NCI-H187 treated with DMSO at 0.1 percent for 48 hours (cell line): Measurements from ENCODE around the gene ROS1.

Source experiments
- DNase-seq: peaks from one replicate; lab custom pipeline; 2025; lab: John Stamatoyannopoulos, UW

The ROS1 gene

DNA sequence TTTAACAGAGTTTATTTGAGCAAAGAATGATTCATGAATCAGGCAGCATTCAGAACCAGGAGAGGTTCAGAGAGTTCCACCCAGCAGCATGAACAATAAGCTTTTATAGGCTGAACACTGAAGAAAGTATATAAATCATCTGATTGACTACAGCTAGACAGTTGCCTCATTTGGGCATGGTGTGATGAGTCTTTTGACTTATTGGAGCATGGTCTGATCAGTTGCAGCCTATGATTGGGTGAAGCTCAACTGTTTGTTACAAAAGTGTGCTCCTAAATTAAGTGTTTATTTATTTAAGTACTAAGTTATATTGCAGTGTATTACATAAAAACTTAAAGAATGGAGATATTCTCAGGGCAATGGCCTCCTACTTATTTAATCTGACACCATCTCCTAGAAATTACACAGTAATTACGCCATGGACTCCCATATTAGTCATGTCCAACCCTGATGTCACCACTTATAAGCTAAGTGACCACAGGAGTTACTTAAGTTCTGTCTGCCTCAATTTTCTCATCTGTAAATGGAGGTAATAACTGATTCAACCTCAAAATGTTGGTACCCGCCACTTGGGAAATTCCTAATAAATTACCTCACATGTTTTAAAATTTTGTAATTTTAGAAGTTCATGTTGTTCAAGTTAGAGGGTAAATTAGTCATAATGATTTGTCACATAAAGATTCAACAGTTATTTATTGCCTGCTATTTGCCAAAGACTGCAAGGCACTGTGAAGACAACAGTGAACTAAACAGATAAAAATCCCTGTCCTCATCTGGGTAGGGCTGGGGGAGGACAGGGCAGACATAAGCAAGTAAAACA is 15.2 kb upstream of the ROS1 start:
- DNase-seq: no peak

DNA sequence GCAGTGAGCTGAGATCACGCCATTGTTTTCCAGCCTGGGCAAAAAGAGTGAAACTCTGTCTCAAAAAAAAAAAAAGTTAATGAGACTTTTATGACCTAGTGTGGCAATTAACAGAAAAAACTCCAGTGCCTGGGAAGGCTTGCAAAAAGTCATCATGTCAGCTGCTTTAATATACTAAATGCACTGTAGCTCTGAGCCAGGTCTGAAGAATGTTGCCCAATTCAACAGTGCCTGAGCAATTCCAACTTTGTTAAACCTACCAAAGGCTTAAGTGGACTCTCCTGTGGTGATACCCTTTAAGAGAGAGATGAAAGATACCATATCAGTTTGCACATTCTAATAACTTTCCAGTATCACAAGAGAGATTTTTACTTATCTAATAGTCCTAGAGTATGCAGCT is 6.5 kb upstream of the ROS1 start:
- no peak for DNase-seq

DNA sequence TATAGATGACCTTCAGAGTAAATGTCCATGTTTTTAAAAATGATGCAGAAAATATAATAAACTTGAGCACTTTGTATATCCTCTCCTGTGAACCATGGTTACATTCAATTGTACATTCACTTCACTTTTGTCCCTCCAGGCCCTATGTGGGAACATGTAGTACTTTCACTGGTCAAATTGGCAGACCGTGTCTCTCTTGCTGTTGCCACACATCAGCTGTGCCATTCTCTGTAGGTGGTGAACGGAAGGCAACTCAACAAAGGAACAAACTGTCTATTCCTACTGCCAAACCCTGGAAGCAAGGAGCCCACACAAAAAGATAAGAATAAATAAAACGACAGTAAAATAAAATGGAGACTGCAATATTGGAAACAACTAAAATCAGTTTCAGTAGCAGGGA is 2.0 kb downstream of the ROS1 start:
- DNase-seq: no peak

DNA sequence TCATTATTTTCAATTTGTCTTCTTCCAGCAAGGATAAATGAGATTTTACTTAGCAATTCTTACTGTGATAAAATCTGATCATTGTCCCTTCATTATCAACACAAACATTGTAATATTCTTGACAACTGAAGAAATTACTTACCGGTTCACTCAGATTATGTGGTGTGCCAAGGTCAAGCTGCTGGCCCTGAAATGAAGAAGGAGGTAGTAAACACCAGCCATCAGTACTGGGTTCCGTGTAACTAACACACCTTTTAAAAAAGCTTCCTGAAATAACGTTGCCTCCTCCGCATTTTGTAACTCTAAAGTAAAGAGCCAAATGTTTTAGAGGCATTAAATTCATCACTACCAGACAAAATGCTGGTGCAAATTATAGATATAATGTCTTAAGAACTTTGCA is 7.4 kb downstream of the ROS1 start:
- DNase-seq: no peak

DNA sequence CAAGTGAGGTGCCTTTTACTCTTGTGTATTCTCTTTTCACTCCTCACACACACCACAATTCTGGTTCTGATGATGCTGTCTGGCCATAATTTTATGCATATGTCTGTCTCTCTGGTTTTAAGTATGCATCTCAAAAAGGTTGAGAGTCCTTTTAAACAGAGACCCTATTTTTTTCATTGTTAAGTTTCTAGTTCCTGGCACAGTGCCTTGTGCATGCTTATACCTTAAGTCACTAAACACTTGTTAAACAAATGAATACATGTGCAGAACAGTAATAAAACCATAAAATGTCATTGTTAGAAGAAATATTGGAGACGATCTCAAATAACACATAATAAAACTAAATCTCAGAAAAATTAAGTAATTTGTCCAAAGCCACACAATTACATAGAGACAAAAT is 7.9 kb downstream of the ROS1 start:
- DNase-seq: no peak

DNA sequence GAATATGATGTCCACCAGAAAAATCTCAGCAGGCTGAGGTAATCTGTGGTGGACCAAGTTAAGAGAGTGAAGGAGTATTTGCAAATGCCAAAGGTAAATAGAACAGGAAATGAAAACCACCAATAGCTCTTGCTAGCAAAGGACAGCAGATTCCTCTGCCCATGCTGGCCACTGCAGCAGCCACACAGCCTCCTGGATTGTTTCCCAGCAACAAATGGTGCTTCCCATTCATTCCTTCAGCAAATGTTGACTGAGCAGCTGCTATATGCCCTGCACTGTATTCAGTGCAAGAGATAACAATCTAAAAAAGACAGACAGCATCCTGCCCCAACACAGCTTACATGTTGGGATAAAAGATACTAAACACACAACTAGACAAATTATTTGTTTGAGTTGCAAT is 11.0 kb downstream of the ROS1 start:
- DNase-seq: no peak

DNA sequence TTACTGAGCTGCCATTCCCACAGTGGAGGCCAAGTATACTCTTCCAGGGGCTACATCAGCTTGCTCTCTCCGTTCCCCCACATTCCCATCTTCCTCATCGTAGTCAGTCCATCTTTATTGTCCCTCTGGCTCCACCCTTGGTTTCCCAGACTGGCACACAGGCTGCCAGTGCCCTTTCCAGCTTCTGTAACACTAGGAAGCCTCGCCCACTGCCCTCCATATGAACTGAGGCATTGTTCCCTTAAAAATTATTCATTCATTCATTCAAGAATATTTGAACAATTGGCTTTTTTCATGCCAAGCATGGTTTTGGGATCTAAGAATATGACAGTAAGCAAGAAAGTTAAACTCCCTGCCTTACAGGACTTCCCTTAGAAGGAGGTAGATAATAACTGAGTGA is 14.3 kb downstream of the ROS1 start:
- no peak for DNase-seq

DNA sequence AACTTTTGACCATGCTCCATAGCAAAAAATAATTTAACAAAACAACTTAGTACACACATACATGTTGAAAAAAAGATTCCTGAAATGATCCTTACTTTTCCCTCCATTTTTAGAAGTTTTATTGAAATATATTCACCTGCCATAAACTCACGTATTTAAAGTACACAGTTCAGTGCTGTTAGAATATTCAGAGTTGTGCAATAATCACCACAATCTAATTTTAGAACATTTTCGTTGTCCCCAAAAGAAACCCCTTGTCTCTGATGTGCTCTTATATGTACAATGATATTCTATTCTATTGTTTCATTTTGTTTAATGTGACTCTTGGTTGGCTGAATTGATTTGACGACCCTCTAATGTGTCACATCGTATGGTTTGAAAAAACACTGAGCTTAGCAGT is 15.9 kb downstream of the ROS1 start:
- no peak for DNase-seq

DNA sequence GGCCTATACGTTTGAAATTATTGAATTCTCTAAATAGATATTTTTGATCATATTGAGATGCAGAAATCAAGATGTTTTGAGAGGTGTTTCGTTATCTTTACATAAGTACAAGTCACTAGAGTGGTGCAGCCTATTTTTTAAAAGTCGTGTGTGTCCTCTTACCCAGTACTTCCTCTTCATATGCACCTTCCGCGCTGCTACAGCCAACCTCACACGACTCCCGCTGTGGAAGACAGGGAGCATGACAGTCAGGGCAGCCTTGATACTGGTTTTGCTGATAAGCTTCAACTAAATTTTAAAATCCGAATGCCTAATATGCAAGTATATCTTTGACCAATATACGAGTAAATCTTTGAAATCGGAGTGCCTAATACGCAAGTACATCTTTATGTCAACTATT is 16.3 kb downstream of the ROS1 start:
- no peak for DNase-seq

DNA sequence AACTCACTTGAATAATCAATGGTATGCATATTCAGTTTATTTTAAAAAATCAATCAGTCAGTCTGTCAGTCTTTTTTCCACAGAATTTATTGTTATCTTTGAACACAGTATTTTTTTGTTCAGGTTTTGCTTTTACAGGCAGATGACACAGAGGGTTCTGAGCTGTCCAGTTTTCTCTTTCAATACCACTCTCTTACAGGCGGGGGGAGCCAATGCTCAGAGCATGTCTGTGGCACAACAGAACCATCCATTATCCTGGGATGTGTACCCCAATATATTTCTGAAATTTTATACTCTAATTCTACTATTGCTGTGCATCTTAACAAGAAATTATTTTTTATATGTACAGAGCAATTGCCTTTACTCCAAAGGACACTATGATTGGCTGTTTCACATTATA is 21.2 kb downstream of the ROS1 start:
- no peak for DNase-seq

DNA sequence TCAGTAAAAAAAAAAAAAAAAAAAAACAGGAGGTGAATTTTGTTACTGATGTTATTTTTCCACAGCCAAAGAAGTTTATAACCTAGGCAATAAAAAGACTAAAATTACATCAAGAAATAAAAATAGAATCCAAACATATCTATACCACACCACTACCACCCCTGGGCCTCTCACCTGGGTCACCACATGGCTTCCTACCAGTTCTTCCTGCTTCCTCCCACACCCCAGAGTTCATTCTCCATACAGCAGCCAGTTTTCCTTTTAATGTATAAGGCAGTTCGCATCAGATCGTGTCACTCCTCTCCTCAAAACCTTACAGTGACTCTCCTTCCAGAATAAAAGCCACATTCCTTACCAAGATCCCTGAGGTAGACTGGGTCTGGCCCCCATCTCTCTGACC is 23.9 kb downstream of the ROS1 start:
- DNase-seq: no peak

DNA sequence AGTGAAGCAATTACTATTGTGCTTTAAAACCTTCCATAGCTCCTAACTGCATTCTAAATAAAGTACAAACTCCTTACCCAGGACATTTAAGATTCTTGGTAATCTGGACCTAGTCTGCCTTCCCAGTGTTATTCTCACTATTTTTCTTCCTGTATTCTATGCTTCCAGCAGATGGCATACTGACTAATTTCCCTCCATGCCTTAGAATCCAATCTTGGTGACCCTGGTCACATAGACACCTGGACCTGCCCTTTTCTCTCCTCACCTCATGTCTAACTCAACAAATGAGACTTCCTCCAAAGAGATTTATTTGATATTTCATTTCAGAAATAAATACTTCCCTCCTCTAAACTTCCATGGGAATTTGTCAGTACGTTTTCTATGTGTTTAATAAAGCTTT is 25.8 kb downstream of the ROS1 start:
- DNase-seq: no peak

DNA sequence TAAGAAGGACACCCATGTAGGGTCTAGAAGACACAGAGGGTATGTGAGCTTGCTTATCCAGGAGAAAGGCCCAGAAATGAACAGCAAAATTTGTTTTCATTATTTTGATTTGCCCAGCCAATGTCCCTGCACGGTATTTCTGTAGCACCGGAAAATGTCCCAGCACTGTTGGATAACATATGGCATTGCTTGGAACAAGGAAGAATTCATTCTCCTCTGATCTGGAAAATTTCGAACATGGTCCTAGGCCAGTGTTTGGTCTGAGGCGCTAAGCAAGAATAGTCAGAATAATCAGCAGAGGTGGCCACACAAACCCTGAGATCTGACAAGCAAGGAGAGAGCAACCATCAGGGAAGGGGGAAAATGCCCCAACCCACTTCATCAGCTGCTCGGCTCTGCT is 26.6 kb downstream of the ROS1 start:
- DNase-seq: no peak

DNA sequence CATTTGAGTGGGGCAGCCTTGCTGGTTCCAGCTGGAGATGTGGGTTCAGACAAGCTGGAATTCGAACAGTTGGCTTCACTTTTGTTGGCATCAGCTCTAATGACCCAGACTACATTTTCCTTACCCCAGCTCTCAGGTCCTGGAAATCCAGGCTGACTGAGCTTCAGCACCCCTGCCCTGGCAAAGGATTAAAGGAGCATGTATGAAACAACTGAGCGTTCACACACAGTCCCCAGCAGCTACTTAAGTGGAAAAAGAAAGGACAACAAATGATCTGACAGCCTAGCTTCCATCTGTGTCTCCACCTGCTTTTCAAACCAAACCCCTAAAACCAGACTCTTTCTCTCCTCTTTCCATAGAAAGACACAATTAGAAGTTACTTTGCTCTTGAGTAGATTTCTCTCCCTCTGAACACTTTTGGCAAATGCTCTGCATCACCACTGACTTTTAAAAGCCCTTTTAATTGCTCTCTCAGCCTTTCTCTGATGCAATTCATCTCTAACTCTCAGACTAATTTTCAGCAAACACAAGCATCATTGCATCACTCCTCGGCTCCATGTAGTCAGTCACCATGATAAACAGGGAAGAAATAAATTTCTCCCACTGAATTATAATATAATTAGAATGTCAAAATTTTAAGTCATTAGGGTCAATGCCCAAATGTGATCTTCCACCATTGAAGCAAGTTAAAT is 28.1 kb downstream of the ROS1 start:
- DNase-seq: no peak

DNA sequence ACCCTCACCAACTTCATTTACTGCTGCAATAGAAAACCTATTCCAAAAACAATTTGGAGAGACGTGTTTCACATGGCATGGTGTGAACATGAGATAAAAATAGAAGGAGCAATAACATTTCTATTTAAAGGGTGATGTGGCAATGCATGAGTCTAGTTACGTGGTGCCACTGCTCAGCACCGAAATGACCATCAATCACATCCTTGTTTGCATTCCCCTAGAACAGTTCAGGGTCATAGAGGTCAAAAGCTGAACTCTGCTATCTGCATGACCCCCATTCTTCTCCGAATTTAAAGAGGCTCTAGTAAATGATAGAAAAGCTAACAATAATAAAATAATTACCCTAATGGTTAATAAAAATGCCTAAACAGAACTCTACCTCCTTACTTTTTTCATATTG is 29.5 kb downstream of the ROS1 start:
- DNase-seq: no peak

DNA sequence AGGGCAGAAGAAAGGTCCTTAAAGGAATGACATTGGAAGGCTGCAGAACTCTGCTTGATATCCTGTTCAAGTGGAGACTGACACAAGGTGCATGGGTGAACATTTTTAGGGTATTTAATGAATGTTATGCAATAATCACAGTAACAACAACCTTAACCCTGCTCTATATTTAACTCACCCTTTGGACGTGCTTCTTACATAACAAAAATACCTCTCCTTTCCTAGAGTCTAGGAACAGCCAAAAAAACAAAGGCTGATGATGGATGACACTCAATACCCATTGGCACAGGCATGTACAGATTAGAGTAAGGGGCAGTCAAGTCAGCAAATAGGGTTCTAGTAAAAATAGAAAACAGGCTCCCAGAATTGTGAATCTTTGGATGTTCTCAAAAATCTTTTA is 30.6 kb downstream of the ROS1 start:
- no peak for DNase-seq

DNA sequence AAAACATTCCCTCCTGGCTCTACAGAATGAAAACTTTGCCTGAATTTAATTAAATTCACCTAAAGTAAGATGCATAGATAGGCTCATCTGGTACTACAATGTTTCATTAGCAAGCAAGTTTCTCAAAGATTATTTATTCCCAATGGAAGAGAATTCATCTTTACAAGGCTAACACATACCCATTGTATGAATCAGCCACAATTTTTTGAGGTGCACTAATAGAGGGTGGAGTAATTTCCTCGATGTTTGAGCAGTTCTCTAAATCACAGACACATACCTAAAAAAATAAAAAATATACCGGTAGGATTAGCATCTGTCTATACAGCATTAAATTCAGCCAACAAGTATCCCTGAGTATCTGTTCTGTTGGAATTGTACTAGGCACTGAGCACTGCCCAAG is 32.7 kb downstream of the ROS1 start:
- no peak for DNase-seq

DNA sequence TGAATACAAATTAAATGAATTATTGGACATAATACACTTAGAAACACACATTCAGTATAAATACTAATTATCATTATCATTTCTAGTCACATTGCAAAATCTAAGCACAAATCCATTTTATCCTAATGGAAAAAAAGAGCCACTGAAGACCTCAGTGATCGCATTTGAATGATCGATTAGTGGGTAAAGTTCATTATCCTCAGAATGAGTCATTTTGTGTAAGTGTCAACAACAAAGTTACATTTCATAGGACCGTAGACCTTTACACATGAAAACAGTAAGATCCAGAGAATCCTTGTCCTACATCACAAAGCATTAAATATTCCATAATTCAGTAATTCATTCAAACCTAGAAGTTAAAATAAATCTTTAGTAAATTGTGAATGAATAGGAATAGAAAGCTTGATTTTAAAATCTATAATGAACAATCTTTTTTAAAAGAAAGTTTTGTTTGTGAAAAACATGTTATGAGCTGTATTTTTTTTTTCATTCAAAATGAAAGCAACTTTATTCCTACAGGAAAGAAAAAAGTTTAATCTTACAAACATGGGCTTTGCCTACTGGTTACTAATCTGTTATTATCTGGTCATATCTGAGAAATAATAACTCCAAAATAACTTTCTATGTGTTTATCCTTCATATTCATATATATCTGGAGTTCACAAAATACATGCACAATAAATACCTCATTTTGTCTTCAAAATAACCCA is 33.7 kb downstream of the ROS1 start:
- DNase-seq: no peak

DNA sequence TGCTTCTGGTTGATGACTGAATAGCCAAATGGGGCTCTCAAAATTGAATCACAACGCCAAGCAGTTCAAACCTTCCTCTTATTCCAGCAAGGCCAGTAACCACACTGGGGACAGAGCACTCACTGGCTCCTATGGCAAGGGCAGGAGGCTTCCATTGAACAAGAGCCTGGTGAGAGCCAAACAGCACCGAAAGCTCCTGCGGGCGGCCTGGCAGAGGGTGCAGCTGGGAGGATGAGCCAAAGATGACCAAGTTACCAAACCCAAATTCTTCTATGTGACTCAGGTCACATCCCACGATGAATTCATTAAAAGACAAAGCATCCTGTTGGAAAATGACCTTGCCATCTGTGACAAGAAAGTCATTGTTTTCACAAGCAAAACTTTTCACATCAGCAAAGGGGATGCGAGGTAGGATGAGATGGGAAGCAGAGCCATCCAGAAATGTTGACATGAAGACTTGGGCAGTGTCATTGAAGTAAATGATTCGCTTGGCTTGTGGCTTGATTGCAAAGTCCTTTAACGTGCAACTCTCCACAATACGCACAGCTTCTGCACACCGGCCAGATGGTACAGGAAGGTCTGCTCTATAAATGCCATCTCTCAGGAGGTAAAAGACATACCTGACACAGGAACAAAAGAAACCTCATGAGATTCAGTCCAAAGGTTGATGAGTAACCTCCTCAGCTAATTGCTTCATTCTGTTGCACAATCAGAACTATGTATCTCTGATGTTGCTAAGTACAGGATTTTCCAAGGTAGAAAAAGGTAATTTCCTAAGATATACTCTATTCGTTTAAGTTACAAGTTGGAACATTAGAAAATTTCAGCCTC is 36.3 kb downstream of the ROS1 start:
- no peak for DNase-seq

DNA sequence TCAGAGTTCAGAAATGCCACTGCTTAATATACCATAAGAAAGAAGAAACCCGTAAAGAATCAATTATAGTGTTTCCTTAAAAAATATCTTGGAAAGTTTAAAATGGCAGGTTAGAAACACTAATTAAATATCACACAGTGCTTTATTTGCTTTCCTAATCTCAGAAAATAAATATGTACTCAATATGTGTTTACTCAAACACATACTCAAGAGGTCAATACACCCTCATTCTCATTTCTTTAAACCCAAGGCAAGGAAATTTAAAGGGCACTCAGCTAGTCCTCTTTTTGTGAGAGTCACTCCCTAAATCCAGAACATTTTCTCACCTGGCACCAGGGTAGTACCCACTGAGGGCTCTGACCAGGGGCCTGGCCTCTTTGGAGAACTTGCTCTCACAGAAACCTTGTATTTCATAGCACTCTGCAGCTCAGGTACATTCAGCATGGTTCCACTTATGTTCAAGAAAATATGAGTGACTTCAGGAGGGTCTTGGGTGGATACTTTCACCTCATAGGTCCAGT is 38.2 kb downstream of the ROS1 start:
- no peak for DNase-seq

DNA sequence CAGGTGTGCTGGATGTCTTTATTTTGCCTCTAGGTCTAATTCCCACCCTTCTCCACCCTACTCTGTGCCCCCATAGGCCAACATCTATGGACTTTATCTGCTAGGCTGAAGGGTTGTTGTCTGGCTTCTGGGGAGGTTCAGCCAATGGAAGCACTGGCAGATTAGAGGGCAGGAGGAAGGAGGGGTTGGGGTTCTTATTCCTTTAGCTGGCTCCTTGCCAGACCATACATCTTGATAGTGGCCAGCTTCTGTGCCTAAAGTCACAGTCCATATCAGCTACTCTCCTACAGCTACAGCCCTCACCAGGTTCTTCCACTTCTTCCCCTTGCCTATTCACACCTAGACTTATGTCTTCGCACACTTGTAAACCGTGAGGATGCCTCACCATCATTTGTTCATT is 41.1 kb downstream of the ROS1 start:
- no peak for DNase-seq

DNA sequence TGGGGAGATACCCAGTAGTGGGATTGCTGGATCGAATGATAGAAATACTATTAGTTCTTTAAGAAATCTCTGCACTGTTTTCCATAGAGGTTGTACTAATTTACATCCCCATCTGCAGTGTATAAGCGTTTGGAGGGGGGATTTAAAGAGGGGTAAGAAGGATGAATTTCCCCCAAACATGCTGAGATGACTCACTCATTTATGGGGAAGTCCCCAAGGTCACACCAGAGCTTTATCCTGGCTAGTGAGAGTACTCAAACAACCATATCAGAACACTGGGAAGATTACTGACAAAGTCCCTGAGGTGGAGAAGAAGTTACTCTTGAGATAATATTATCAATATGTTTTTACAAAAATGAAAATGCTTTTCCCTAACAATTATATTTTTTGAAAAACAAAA is 44.0 kb downstream of the ROS1 start:
- no peak for DNase-seq
